Measurements from ENCODE around the gene GPS1.

DNA sequence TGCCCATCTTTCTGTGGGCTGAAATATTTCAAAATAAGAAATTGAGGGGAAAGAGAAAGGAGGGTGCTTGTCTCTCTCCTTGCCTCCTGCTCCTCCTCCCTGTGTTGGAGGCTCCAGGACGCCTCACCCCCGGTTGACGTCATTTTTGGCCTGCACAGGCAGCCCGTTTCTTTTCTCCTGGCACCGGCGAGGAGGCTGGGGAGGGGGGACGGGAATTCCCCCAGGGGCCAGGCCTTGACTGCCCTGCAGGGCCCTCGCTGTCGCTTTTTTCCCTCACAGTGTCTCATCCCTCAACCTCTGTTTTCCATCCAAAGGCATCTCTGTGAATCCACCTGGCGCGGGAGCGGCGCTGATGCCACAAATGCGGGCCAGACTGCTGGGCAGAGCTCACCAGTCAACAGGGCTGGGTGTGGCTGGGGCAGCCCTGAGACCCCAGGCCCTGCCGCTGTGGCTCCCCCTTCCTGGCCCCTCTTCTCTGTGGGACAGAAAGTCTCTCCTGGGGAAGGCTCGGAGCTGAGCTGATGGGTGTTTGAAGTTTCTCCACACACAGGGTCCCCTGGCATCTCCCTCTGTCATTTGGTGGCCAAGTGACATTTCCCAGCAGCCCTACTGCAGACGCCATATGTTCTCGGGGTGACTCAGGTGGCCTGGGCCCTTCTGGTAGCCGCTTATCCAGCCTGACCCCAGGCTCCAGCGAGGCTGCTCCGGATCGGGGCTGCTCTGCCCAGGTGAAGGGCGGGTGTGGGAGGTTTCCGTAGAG, 45.0 kb upstream of the GPS1 start:
- TF ChIP-seq, protein P1, sequence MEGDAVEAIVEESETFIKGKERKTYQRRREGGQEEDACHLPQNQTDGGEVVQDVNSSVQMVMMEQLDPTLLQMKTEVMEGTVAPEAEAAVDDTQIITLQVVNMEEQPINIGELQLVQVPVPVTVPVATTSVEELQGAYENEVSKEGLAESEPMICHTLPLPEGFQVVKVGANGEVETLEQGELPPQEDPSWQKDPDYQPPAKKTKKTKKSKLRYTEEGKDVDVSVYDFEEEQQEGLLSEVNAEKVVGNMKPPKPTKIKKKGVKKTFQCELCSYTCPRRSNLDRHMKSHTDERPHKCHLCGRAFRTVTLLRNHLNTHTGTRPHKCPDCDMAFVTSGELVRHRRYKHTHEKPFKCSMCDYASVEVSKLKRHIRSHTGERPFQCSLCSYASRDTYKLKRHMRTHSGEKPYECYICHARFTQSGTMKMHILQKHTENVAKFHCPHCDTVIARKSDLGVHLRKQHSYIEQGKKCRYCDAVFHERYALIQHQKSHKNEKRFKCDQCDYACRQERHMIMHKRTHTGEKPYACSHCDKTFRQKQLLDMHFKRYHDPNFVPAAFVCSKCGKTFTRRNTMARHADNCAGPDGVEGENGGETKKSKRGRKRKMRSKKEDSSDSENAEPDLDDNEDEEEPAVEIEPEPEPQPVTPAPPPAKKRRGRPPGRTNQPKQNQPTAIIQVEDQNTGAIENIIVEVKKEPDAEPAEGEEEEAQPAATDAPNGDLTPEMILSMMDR (IDR thresholded peaks at IDR 0.05) = no peak
- no peak for TF ChIP-seq POLR2A (IDR thresholded peaks at IDR 0.05)
